Measurements from ENCODE around the gene TULP4.

DNA sequence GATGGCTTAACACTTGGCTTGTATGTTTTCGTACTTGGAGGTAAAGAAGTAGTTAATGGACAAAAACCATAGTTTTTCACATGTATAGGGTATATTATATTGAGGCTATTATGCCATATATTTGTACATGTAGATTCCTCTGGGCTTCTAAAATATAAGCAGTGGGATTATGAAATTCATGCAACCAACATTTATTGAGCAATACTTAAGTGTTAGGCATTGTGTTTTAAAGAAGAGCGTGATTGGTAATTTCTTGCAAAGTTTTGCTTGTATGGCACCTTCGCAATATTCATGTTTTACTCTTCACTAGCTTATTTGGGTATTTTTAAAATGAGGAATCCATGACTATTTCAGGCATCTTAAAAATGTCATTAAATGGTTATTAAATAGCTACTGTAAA, 2.5 kb downstream of the TULP4 start:
- TF ChIP-seq CTCF (IDR thresholded peaks at IDR 0.05) (no peak), EP300 (IDR thresholded peaks at IDR 0.05) (no peak), POLR2A (IDR thresholded peaks at IDR 0.05) (no peak), POLR2AphosphoS5 (IDR thresholded peaks at IDR 0.05) (no peak)

Data from sigmoid colon (tissue), 4 donors.